NCI-H2227 treated with DMSO at 0.1 percent for 48 hours (cell line): Measurements from ENCODE around the gene CPEB1.
"Not testable (repeated sequence)": the region's sequence is repeated elsewhere in the genome, so short reads cannot be mapped to it uniquely, and the experiment has no call there.

Experiments
- DNase-seq: peaks from one replicate; lab custom pipeline; 2025; lab: John Stamatoyannopoulos, UW

Gene CPEB1

GRCh38 chr15:82513587-82513986, 133.6 kb downstream of the CPEB1 start:
- DNase-seq, result not testable (repeated sequence)

- not testable (repeated sequence) for DNase-seq
Observed at GRCh38 chr15:82507693-82508092, 139.5 kb downstream of the CPEB1 start.

- DNase-seq, result not testable (repeated sequence)
Observed at GRCh38 chr15:82507087-82507486, 140.1 kb downstream of the CPEB1 start.

- not testable (repeated sequence) for DNase-seq
Observed at GRCh38 chr15:82505842-82506241, 141.3 kb downstream of the CPEB1 start.

GRCh38 chr15:82504074-82504473, 143.1 kb downstream of the CPEB1 start:
- DNase-seq, result not testable (repeated sequence)

GRCh38 chr15:82502700-82503339, 144.3 kb downstream of the CPEB1 start:
- not testable (repeated sequence) for DNase-seq

- DNase-seq, result not testable (repeated sequence)
Observed at GRCh38 chr15:82500772-82501171, 146.4 kb downstream of the CPEB1 start.

- DNase-seq, result not testable (repeated sequence)
Observed at GRCh38 chr15:82497978-82498377, 149.2 kb downstream of the CPEB1 start.
